Measurements from ENCODE around the gene ADGRB2. TPM values are rescaled to one million over a fixed set of nuclear protein-coding genes. Genes with fewer than 3 reads are reported as not detected.

Gene ADGRB2
- total and polyA plus RNA-seq, 2 experiments from 2014 or later = 0.51 to 3.6 TPM

- H2AFZ ChIP-seq = no peak overlapping the region
- H3K36me3 ChIP-seq (ENCODE audit: low read depth) = no peaks in the 10 kb centered on the region
- no peak overlapping the region for H3K27ac ChIP-seq
- WGBS, 2 experiments (ENCODE audit: low coverage in 1 of 2, low lambda C conversion rate in 2 of 2, missing lambda C conversion rate in 2 of 2) = 90 to 94% methylated on average over 9 to 10 of the region's 10 CpGs
- no peaks in the 10 kb centered on the region for H3K79me2 ChIP-seq (ENCODE audit: insufficient read depth)
- H3K9ac ChIP-seq = no peak overlapping the region
- no peak overlapping the region for H3K4me2 ChIP-seq (ENCODE audit: unreplicated experiment)
- in situ Hi-C loops (cut with MboI) = no loop called here
- DNase-seq = peak; percentile 44
- H3K9me2 ChIP-seq (ENCODE audit: insufficient read depth) = no peaks in the 10 kb centered on the region
- H3K27me3 ChIP-seq (replicated peaks; ENCODE audit: insufficient read depth) = no peaks in the 10 kb centered on the region
- H3K9me3 ChIP-seq (ENCODE audit: low read depth) = no peaks in the 10 kb centered on the region
- no peaks in the 10 kb centered on the region for H4K20me1 ChIP-seq (ENCODE audit: insufficient read depth)
- no peaks in the 10 kb centered on the region for H3F3A ChIP-seq (ENCODE audit: insufficient read depth)
- TF ChIP-seq EZH2phosphoT487 (IDR thresholded peaks at IDR 0.05; ENCODE audit: insufficient read depth, low read depth) (no peak), EZH2 (IDR thresholded peaks at IDR 0.05; ENCODE audit: insufficient read depth, poor library complexity, severe bottlenecking) (no peak)
- peaks cover 8% of the 10 kb centered on the region for H3K4me1 ChIP-seq (ENCODE audit: insufficient read depth)
- H3K4me3 ChIP-seq = no peak overlapping the region
These were observed 4.7 kb downstream of the ADGRB2 start for GRCh38 chr1:31759298-31760023.

GRCh38 chr1:31758823-31759222 is 5.3 kb downstream of the ADGRB2 start:
- Histone ChIP-seq H3K27ac (no peak overlapping the region), H3K79me2 (ENCODE audit: insufficient read depth) (no peaks in the 10 kb centered on the region), H4K20me1 (ENCODE audit: insufficient read depth) (no peaks in the 10 kb centered on the region), H3K9me2 (ENCODE audit: insufficient read depth) (no peaks in the 10 kb centered on the region), H3K4me3 (no peak overlapping the region), H3K4me1 (ENCODE audit: insufficient read depth) (peaks cover 8% of the 10 kb centered on the region), H3F3A (ENCODE audit: insufficient read depth) (no peaks in the 10 kb centered on the region), H3K27me3 (replicated peaks; ENCODE audit: insufficient read depth) (no peaks in the 10 kb centered on the region), H3K4me2 (ENCODE audit: unreplicated experiment) (no peak overlapping the region), H3K36me3 (ENCODE audit: low read depth) (no peaks in the 10 kb centered on the region), H3K9ac (no peak overlapping the region), H2AFZ (no peak overlapping the region), H3K9me3 (ENCODE audit: low read depth) (no peaks in the 10 kb centered on the region)
- TF ChIP-seq EZH2 (IDR thresholded peaks at IDR 0.05; ENCODE audit: insufficient read depth, poor library complexity, severe bottlenecking) = no peak
- TF ChIP-seq EZH2phosphoT487 (IDR thresholded peaks at IDR 0.05; ENCODE audit: insufficient read depth, low read depth) = no peak
- DNase-seq = no peak
- whole genome bisulfite sequencing, 2 experiments (ENCODE audit: low coverage in 1 of 2, low lambda C conversion rate in 2 of 2, missing lambda C conversion rate in 2 of 2) = 85 to 88% methylated on average over 7 of the region's 7 CpGs
- in situ Hi-C loops (cut with MboI) = no loop called here

DNA sequence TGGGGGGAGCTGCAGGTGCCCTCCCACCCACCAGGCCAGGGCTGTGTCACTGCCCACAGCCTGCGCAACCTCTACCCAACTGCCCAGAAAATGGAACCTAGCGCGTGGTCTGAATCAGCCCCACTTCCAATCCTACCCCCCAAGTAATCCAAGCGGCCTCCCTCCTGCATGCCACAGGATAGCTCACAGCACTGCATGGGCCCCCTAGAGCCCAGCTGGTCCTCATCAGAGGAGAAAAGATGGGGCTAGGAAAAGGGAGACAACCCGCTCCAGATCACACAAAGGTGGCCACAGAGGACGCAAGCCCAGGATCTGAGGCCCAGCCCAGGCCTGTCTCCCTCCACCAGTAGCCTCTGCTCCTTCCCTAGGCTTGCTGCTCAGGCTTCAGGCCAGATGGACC is 6.2 kb downstream of the ADGRB2 start:
- Histone ChIP-seq H3K4me1 (ENCODE audit: insufficient read depth) (peaks cover 8% of the 10 kb centered on the region), H3K9me2 (ENCODE audit: insufficient read depth) (no peaks in the 10 kb centered on the region), H3K27me3 (replicated peaks; ENCODE audit: insufficient read depth) (no peaks in the 10 kb centered on the region), H2AFZ (no peak overlapping the region), H3K36me3 (ENCODE audit: low read depth) (no peaks in the 10 kb centered on the region), H4K20me1 (ENCODE audit: insufficient read depth) (no peaks in the 10 kb centered on the region), H3K4me2 (ENCODE audit: unreplicated experiment) (no peak overlapping the region), H3K27ac (no peak overlapping the region), H3K79me2 (ENCODE audit: insufficient read depth) (no peaks in the 10 kb centered on the region), H3K4me3 (no peak overlapping the region), H3F3A (ENCODE audit: insufficient read depth) (no peaks in the 10 kb centered on the region), H3K9me3 (ENCODE audit: low read depth) (no peaks in the 10 kb centered on the region), H3K9ac (no peak overlapping the region)
- in situ Hi-C loops (cut with MboI) = no loop called here
- no peak for DNase-seq
- WGBS, 2 experiments (ENCODE audit: low coverage in 1 of 2, low lambda C conversion rate in 2 of 2, missing lambda C conversion rate in 2 of 2) = 91 to 94% methylated on average over 6 of the region's 6 CpGs
- TF ChIP-seq EZH2phosphoT487 (IDR thresholded peaks at IDR 0.05; ENCODE audit: insufficient read depth, low read depth) (no peak), EZH2 (IDR thresholded peaks at IDR 0.05; ENCODE audit: insufficient read depth, poor library complexity, severe bottlenecking) (no peak)

- in situ Hi-C loops (cut with MboI) = no loop called here
- H3K4me1 ChIP-seq (ENCODE audit: insufficient read depth) = peaks cover 8% of the 10 kb centered on the region
These were observed 6.9 kb downstream of the ADGRB2 start for GRCh38 chr1:31757204-31757679.

More at GRCh38 chr1:31757204-31757679, 6.9 kb downstream of the ADGRB2 start:
- TF ChIP-seq EZH2phosphoT487 (IDR thresholded peaks at IDR 0.05; ENCODE audit: insufficient read depth, low read depth) = no peak
- no peak for TF ChIP-seq EZH2 (IDR thresholded peaks at IDR 0.05; ENCODE audit: insufficient read depth, poor library complexity, severe bottlenecking)
- no peaks in the 10 kb centered on the region for H3K27me3 ChIP-seq (replicated peaks; ENCODE audit: insufficient read depth)
- H3K4me2 ChIP-seq (ENCODE audit: unreplicated experiment) = no peak overlapping the region
- DNase-seq = no peak
- H3K36me3 ChIP-seq (ENCODE audit: low read depth) = no peaks in the 10 kb centered on the region
- no peaks in the 10 kb centered on the region for H3K9me2 ChIP-seq (ENCODE audit: insufficient read depth)
- H3K27ac ChIP-seq = no peak overlapping the region
- WGBS, 2 experiments (ENCODE audit: low coverage in 1 of 2, low lambda C conversion rate in 2 of 2, missing lambda C conversion rate in 2 of 2) = 95 to 96% methylated on average over 8 of the region's 8 CpGs
- no peaks in the 10 kb centered on the region for H3K9me3 ChIP-seq (ENCODE audit: low read depth)
- H3K79me2 ChIP-seq (ENCODE audit: insufficient read depth) = no peaks in the 10 kb centered on the region
- H2AFZ ChIP-seq = no peak overlapping the region
- H4K20me1 ChIP-seq (ENCODE audit: insufficient read depth) = no peaks in the 10 kb centered on the region
- no peak overlapping the region for H3K4me3 ChIP-seq
- H3F3A ChIP-seq (ENCODE audit: insufficient read depth) = no peaks in the 10 kb centered on the region
- H3K9ac ChIP-seq = no peak overlapping the region

Measured in GM23248 (cell line).